Activated CD8-positive, alpha-beta memory T cell treated with anti-CD3 and anti-CD28 coated beads, Interleukin-2, amount 50 U/mL, for 24 hours (primary cell): ENCODE results near the gene C21orf58.

ENCODE experiments used
- DNase-seq: peaks from one replicate; pipeline ENCODE4 v3.0.0-alpha.2; 2020; ENCODE audit errors: extremely low read depth

The C21orf58 gene

GRCh38 chr21:46295177-46295770, 28.4 kb downstream of the C21orf58 start:
- no peak for DNase-seq

GRCh38 chr21:46294647-46295176, 29.0 kb downstream of the C21orf58 start:
- no peak for DNase-seq

GRCh38 chr21:46291561-46291960, 32.1 kb downstream of the C21orf58 start:
- no peak for DNase-seq

GRCh38 chr21:46289655-46290179, 34.0 kb downstream of the C21orf58 start:
- no peak for DNase-seq

- no peak for DNase-seq
These were observed 36.1 kb downstream of the C21orf58 start for GRCh38 chr21:46287541-46287940.

GRCh38 chr21:46286648-46287002, 37.0 kb downstream of the C21orf58 start:
- DNase-seq, result no peak

- DNase-seq, result peak; percentile 62
These were observed 37.7 kb downstream of the C21orf58 start, which contains the start of gene YBEY for GRCh38 chr21:46285761-46286647. YBEY (plus strand) TSS chr21:46286342; CDS start chr21:46286914, 572 bp downstream.

- no peak for DNase-seq
These were observed 38.4 kb downstream of the C21orf58 start, which contains the start of gene MCM3AP for GRCh38 chr21:46285206-46285661. MCM3AP (minus strand) TSS chr21:46285611; CDS start chr21:46285286, 325 bp downstream.

GRCh38 chr21:46284733-46285132, 38.9 kb downstream of the C21orf58 start:
- DNase-seq, result no peak

GRCh38 chr21:46284077-46284644, 39.5 kb downstream of the C21orf58 start:
- DNase-seq, result no peak

GRCh38 chr21:46274797-46275390, 48.8 kb downstream of the C21orf58 start:
- no peak for DNase-seq

- no peak for DNase-seq
These were observed 50.3 kb downstream of the C21orf58 start for GRCh38 chr21:46273341-46273740.

- no peak for DNase-seq
These were observed 54.2 kb downstream of the C21orf58 start for GRCh38 chr21:46269466-46269865.

GRCh38 chr21:46268371-46268770, 55.3 kb downstream of the C21orf58 start:
- DNase-seq, result no peak

GRCh38 chr21:46266946-46267345, 56.7 kb downstream of the C21orf58 start:
- no peak for DNase-seq

GRCh38 chr21:46265736-46266525, 57.7 kb downstream of the C21orf58 start:
- DNase-seq, result no peak

GRCh38 chr21:46264690-46265144, 59.0 kb downstream of the C21orf58 start:
- DNase-seq, result no peak

GRCh38 chr21:46264046-46264689, 59.5 kb downstream of the C21orf58 start:
- DNase-seq, result no peak

- DNase-seq, result no peak
These were observed 67.1 kb downstream of the C21orf58 start for GRCh38 chr21:46256501-46256994.

- no peak for DNase-seq
These were observed 67.8 kb downstream of the C21orf58 start for GRCh38 chr21:46255758-46256337.
